22Rv1 (cell line): Measurements from ENCODE around the gene DUOX1.

Experiments
- ZFX ChIP-seq: fragments of 450-650 bp; IDR thresholded peaks from 2 replicates; pipeline ENCODE4 v1.6.1; 2017; ENCODE audit warnings: antibody characterized with exemption, borderline replicate concordance
- TF ChIP-seq, protein P1 (sequence below): fragments of 450-650 bp; IDR thresholded peaks from 2 replicates; pipeline ENCODE4 v1.5.1; 2017; ENCODE audit warnings: mild to moderate bottlenecking

- TF ChIP-seq, protein P1, sequence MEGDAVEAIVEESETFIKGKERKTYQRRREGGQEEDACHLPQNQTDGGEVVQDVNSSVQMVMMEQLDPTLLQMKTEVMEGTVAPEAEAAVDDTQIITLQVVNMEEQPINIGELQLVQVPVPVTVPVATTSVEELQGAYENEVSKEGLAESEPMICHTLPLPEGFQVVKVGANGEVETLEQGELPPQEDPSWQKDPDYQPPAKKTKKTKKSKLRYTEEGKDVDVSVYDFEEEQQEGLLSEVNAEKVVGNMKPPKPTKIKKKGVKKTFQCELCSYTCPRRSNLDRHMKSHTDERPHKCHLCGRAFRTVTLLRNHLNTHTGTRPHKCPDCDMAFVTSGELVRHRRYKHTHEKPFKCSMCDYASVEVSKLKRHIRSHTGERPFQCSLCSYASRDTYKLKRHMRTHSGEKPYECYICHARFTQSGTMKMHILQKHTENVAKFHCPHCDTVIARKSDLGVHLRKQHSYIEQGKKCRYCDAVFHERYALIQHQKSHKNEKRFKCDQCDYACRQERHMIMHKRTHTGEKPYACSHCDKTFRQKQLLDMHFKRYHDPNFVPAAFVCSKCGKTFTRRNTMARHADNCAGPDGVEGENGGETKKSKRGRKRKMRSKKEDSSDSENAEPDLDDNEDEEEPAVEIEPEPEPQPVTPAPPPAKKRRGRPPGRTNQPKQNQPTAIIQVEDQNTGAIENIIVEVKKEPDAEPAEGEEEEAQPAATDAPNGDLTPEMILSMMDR: no peak
- no peak for TF ChIP-seq ZFX
Observed at GRCh38 chr15:45121020-45121419, 8.8 kb upstream of the DUOX1 start.
